Measurements from ENCODE around the gene CMPK2.
"Not testable (repeated sequence)": the region's sequence is repeated elsewhere in the genome, so short reads cannot be mapped to it uniquely, and the experiment has no call there.

The CMPK2 gene

DNA sequence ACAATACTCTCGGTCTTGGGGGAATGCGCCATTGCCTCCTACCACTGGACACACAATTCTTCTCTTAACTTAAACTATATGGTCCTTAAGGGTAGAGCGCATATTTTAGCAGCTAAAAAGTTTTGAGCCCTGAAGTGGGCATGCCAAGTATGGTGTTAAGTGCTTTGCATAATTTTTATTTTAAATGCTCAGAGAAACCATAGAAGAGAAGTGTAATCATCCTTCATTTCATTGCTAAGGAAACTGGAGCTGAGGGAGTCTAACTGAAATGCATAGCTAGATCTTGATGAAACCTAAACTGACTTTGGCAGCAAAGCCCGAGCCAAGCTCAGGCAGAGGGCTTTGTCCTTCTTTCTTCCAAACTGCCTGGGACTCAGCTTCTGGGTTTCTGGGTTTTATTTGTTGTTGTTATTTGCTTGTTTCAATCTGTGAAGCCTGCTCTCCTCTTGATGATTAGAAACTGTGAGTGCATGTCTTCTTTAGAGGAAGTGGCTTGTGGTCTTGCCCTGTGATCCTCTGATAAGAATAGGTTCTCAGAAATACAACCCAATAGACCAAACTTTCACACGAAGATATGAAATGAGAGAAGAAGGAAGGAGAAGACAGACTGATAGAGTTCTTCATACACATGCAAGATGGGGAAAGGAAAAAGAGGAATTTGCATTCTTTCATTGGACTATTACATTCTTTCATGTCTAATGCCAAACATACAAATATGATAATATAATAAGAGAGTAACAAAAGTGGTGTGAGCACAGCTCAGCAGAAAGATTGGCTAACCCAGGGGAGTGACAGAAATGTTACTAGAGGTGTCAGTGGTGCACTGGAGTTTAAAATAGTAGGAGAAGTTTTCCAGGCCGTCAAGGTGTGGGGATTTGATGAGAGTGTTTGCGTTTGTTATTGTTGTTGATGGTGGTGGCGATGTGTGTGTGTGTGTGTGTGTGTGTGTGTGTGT is 44.0 kb upstream of the CMPK2 start:
- TF ChIP-seq POLR2A (IDR thresholded peaks at IDR 0.05; ENCODE audit: extremely low read depth, insufficient read length) (no peak), MYC (IDR thresholded peaks at IDR 0.05; ENCODE audit: low read depth, low read length) (no peak), CTCF (IDR thresholded peaks at IDR 0.05; ENCODE audit: low read depth, low read length) (no peak)
- TF ChIP-seq, protein P1, sequence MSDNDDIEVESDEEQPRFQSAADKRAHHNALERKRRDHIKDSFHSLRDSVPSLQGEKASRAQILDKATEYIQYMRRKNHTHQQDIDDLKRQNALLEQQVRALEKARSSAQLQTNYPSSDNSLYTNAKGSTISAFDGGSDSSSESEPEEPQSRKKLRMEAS (IDR thresholded peaks at IDR 0.05; ENCODE audit: low read depth, low read length), result no peak
- H3K4me3 ChIP-seq (ENCODE audit: low read depth, low read length), result no peak overlapping the region
- DNase-seq (ENCODE audit: low read depth), result peak; percentile 84

DNA sequence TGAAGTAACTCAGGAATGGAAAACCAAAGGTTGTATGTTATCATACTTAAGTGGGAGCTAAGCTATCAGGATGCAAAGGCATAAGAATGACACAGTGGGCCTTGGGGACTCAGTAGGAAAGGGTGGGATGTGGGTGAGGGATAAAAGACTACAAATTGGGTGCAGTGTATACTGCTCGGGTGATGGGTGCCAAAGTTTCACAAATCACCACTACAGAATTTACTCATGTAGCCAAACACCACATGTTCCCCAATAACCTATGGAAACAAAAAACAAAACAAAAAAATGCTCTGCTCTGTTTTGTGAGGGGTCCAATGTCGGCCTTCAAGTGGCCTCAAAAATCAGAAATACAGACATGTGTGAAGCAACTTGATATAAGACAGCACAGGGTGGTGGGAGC is 42.6 kb upstream of the CMPK2 start:
- no peak for DNase-seq (ENCODE audit: low read depth)
- no peak overlapping the region for H3K4me3 ChIP-seq (ENCODE audit: low read depth, low read length)
- TF ChIP-seq CTCF (IDR thresholded peaks at IDR 0.05; ENCODE audit: low read depth, low read length), result no peak
- no peak for TF ChIP-seq POLR2A (IDR thresholded peaks at IDR 0.05; ENCODE audit: extremely low read depth, insufficient read length)
- TF ChIP-seq, protein P1 (IDR thresholded peaks at IDR 0.05; ENCODE audit: low read depth, low read length), result no peak
- no peak for TF ChIP-seq MYC (IDR thresholded peaks at IDR 0.05; ENCODE audit: low read depth, low read length)

DNA sequence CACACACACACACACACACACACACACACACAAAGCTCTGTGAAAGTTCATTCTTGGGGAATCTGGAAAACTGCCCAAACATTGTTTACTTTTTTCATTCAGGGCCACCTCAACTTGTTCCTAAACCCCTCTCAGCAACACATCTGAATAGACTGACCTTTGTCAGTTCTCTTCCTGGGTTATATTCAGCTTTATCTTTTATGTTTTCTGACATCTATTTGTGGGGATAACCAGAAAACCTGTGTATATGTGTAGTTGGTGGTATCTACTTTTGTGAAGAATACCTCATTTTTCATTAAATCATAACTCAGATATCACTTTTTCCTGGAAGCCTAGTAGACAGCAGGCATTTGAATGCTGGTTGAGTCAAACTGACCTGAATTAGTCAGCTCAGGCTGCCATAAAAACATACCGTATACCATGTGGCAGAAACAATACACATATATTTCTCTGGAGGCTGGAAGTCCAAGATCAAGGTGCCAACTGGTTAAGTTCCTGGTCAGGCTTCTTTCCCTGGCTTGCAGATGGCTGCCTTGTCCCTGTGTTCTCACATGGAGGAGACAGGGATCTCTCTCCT is 40.5 kb upstream of the CMPK2 start:
- DNase-seq (ENCODE audit: low read depth), result no peak
- TF ChIP-seq POLR2A (IDR thresholded peaks at IDR 0.05; ENCODE audit: extremely low read depth, insufficient read length), result no peak
- TF ChIP-seq, protein P1 (IDR thresholded peaks at IDR 0.05; ENCODE audit: low read depth, low read length), result no peak
- no peak for TF ChIP-seq MYC (IDR thresholded peaks at IDR 0.05; ENCODE audit: low read depth, low read length)
- no peak for TF ChIP-seq CTCF (IDR thresholded peaks at IDR 0.05; ENCODE audit: low read depth, low read length)
- no peak overlapping the region for H3K4me3 ChIP-seq (ENCODE audit: low read depth, low read length)

DNA sequence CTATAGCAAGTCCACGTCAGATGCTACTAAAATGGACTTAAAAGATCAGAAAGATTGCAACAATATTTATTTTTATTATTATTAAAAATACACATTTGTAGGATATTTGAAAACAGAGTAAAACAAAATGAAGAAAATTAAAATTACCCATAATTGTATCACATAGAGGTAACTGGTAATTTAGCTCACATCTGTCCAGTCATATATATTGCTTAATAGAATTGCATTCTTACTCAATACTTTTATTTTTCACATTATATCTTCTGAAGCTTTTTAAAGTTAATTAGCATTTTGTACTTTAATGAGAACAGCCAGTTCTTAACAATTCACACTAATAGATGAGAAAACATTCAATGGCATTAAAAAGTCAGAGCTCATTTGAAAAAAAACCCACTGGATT is 40.0 kb upstream of the CMPK2 start:
- H3K4me3 ChIP-seq (ENCODE audit: low read depth, low read length), result no peak overlapping the region
- no peak for DNase-seq (ENCODE audit: low read depth)
- TF ChIP-seq, protein P1 (IDR thresholded peaks at IDR 0.05; ENCODE audit: low read depth, low read length), result no peak
- TF ChIP-seq MYC (IDR thresholded peaks at IDR 0.05; ENCODE audit: low read depth, low read length) (no peak), POLR2A (IDR thresholded peaks at IDR 0.05; ENCODE audit: extremely low read depth, insufficient read length) (no peak), CTCF (IDR thresholded peaks at IDR 0.05; ENCODE audit: low read depth, low read length) (no peak)

- not testable (repeated sequence) for DNase-seq (ENCODE audit: low read depth); H3K4me3 ChIP-seq (ENCODE audit: low read depth, low read length)
Observed at GRCh38 chr2:6902581-6902980, 36.9 kb upstream of the CMPK2 start.

Measured in NB4 (cell line).